CD4-positive, alpha-beta T cell treated with Interleukin-4 for 1 hour (primary cell): Measurements from ENCODE around the gene CGB1.

ENCODE experiments used
- DNase-seq, 2 donors: peaks; one replicate each; pipeline ENCODE4 v3.0.0-alpha.2; 2020 to 2022

CGB1 gene

DNA sequence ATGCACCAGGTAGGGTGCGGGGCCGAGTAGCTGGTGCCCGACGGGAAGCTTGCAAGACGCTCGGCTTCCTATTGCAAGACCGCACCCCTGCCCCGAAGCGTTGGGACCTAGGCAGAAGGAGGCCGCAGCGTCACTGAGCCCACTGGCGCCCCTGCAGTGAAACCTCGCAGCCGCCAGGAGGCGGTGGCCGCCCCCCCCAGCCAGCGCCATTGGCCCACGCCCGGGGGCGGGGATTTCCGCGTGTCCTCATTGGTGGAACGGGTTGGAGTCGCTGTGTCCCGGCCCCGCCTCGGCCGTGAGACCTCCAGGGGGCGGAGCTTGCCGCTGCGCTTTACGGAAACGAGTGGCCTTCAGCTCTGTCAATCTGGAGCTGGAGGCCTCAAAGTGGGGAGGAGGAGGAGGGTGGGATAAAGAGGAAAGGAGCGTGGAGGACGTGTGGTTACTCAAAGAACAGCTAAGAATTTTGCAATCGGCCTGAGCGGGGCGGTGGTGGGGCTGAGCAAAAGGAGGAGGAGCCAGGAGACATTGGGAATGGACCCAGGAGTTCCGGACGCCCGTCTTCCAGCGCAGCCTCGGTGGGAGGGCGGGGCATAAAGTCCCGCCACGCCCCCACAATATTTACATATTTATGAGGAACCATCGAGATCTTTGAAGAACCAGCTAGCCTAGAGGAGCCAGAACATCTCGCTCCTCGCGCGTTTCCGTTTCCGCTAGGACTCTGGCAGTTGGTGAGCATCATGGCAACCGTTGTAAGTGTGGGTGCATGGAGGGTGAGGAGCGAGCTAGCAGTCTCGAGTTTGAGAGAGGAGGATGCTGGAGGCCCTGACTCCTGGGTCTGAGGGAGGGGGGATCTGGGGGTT is 43.3 kb downstream of the CGB1 start, which contains the start of the genes GYS1 and RUVBL2:
Gene GYS1 (minus strand): TSS at position 135 of the 860 bp plus-strand sequence. CDS start 197 bp downstream, outside the sequence.
Gene RUVBL2 (plus strand): TSS at position 713 of the 860 bp plus-strand sequence. CDS start 25 bp downstream, at position 738.
- DNase-seq: peak; percentile 99 to 100

GRCh38 chr19:48992581-48993174 is 44.0 kb downstream of the CGB1 start:
- DNase-seq: no peak

DNA sequence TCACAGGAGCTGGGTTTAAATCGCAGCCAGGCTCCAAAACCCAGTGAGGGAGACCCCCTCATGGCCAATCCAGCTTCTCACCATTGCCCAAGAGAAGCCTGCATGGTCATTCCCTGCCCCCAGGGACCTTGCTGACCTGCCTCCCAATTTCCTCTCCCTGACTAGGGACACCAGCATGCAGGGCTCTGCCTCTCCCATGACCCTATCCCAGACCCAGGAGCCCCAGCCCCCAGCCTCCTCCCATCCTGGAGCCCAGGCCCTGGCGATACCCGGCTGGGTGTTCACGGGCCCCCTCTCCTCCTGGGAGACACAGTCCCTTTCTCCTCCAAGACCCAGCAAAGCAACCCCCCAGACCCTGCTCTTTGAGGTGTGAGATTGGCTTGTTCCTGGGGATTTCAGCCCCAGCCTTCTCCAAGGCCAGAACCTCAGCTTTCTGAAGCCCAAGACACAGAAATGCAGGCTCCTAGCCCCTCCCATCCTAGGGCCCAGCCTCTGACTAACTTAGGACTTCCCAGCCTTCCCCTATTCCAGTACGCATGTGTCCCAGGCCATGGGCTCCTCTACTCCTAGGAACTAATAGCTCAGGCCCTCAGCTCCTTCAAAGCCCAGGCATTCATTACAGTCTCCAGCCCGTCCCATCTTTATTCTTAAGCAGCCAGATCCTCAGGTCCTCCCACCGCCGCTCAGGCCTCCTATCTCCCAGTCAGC is 44.7 kb downstream of the CGB1 start:
- peak in 1 of 2 donors; percentile 36 for DNase-seq

- no peak for DNase-seq
Observed at GRCh38 chr19:48991011-48991609, 45.6 kb downstream of the CGB1 start.

DNA sequence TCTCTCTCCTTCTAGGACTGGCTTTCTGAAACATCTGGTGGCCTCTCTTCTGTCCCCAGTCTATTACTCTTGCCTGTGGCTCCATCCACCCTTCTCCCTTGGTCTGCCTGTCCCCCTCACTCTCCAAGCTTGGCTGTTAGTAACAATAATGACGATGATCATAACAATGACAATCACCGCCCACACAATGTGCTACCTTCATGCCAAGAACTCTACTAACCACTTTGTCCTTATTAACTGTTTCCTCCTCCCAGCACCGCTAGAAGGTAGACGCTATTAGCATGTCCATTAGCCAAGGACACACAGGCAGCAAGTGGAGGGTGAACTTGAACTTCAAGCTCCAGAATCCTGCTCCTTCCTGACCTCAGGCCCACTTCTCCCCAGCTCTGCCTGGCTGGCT is 46.3 kb downstream of the CGB1 start:
- no peak for DNase-seq

DNA sequence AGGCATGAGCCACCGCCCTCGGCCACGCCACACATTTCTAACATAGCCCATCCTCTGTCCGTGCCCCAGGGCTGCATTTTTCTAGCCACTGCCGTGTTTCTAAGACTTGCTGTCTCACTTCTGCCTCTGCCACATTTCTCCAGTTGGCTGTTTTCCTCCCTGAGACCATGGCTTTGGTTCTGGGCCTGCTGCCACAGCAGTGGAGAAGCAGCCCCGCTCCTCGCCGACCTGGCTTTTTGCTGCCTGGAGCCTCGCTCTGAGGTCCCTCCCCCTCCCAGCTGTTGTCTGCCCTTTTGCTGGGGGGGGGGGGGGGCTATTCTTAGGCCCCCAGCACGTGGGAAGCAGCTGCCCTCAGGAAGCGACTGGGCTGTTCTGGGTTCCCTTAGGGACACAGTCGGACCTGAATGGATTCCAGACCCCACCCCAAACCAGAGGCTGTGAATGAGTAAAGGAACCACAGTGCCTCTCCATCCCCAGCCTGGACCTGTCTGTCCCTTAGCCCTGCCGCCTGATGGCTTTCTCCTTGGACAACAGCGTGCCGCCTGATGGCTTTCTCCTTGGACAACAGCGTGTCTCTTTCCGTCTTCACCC is 46.9 kb downstream of the CGB1 start:
- DNase-seq: no peak

DNA sequence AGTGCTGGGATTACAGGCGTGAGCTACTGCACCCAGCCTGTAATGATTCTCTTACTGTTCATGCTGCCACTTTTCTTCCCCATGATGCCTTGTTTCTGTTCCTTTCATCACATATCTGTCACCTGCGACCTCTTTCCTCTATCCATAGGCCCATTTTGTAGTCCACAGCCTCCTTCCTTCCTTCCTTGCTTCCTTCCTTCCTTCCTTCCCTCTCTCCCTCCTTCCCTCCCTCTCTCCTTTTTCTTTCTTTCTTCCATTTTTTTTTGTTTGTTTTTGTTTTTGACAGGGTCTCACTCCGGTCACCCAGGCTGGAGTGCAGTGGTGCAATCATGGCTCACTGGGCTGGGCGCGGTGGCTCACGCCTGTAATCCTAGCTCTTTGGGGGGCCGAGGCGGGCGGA is 47.8 kb downstream of the CGB1 start:
- DNase-seq: no peak

DNA sequence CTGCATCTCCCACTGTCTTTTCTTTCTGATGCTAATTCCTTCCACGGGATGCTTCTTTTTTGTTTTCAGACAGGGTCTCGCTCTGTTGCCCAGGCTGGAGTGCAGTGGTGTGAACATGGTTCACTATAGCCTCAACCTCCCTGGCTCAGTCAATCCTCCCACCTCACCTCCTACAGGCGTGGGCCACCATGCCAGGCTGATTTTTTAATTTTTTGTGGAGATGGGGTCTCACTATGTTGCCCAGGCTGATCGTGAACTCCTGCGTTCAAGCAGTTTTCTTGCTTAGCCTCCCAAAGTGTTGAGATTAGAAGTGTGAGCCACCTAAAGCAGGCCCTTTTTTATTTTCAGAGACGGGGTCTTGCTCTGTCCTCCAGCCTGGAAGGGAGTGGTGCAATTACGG is 48.4 kb downstream of the CGB1 start:
- DNase-seq: no peak

GRCh38 chr19:48987323-48987722 is 49.4 kb downstream of the CGB1 start:
- DNase-seq: no peak

- DNase-seq: no peak
Observed at GRCh38 chr19:48986211-48986610, 50.5 kb downstream of the CGB1 start.

- no peak for DNase-seq
Observed at GRCh38 chr19:48985711-48986110, 51.0 kb downstream of the CGB1 start.
